K562 (cell line): Measurements from ENCODE around the gene CEP295NL. TPM values are rescaled to one million over a fixed set of nuclear protein-coding genes. Genes with fewer than 3 reads are reported as not detected.

Experiments
- ATAC-seq: fragments of 200-7000 bp; cut with Tn5 transposase; 3 replicates; pipeline ENCODE4 v1.9.1; 2020; ENCODE audit warnings: moderate library complexity
- BruUV-seq: library from RNA; stranded (reverse); fragments of 400-500 nt; replicated peaks from 2 replicates; lab custom pipeline; 2021; lab: Mats Ljungman, UMichigan
- CTCF ChIA-PET: fragments of 300-600 bp; formaldehyde crosslinking; extraction: SDS; loops from one replicate; lab custom pipeline; 2021; ENCODE audit warnings: low intra/inter-chr PET ratio; lab: Yijun Ruan, JAX
- POLR2A ChIA-PET: fragments of 300-600, 350-650 bp; sonication (Branson Sonifier 250); formaldehyde crosslinking; extraction: SDS; loops from one replicate; lab custom pipeline; 2021; ENCODE audit warnings: antibody characterized with exemption, inconsistent platforms; lab: Yijun Ruan, JAX
- DNase-seq, 4 experiments: peaks; one replicate each; pipeline versions ENCODE4 v3.0.0 to v3.0.0-alpha.2; 2011 to 2018; ENCODE audit warnings: low spot score in 3 of 4, mixed read lengths in 3 of 4; ENCODE audit errors: extremely low read depth in 1 of 4
- FAIRE-seq: peaks from 2 replicates; lab custom pipeline; 2011; peaks lifted over from hg19 to GRCh38; lab: Jason Lieb, UNC
- H2AFZ ChIP-seq: 2 replicates; pipeline ENCODE4 v1.6.0; 2011; ENCODE audit warnings: low read depth, low read length, control low read depth, inconsistent platforms
- H3K27ac ChIP-seq: fragments of 200-600 bp; 3 replicates; pipeline ENCODE4 v1.8.0; 2011; ENCODE audit warnings: low read depth, mild to moderate bottlenecking, control low read depth, inconsistent platforms, low read length, moderate library complexity, mixed read lengths; ENCODE audit errors: extremely low read depth
- H3K27me3 ChIP-seq, 2 experiments: fragments of 300-600 bp in 1 of 2; 2 replicates in 1 of 2; 3 replicates in 1 of 2; pipeline versions ENCODE4 v1.6.0 to v1.8.0; 2011; ENCODE audit warnings: inconsistent platforms in 2 of 2, low read length in 2 of 2, mild to moderate bottlenecking in 1 of 2, mixed read lengths in 1 of 2, moderate library complexity in 1 of 2; ENCODE audit not compliant: control insufficient read depth in 2 of 2, insufficient read depth in 2 of 2
- H3K36me3 ChIP-seq: fragments of 300-600 bp; 3 replicates; pipeline ENCODE4 v1.8.0; 2011; ENCODE audit warnings: mild to moderate bottlenecking, low read length, inconsistent platforms; ENCODE audit not compliant: control insufficient read depth, insufficient read depth
- H3K4me1 ChIP-seq, 2 experiments: fragments of 200-600 bp in 1 of 2; replicated peaks in 1 of 2; 2 replicates in 1 of 2; 3 replicates in 1 of 2; pipeline versions ENCODE4 v1.5.1 to v1.8.0; 2011; ENCODE audit warnings: inconsistent platforms in 2 of 2, low read length in 2 of 2, mild to moderate bottlenecking in 1 of 2, mixed read lengths in 1 of 2, moderate library complexity in 1 of 2; ENCODE audit not compliant: control insufficient read depth in 2 of 2, insufficient read depth in 2 of 2
- H3K4me2 ChIP-seq: 2 replicates; pipeline ENCODE4 v1.6.1; 2011; ENCODE audit warnings: low read length, control low read depth, inconsistent platforms, mixed read lengths; ENCODE audit not compliant: insufficient read depth
- H3K4me3 ChIP-seq: fragments of 200-600 bp; sonication (generic), shearing (Covaris generic); 2 replicates; pipeline ENCODE4 v1.5.1; 2016; ENCODE audit warnings: control low read depth, inconsistent platforms
- H3K79me2 ChIP-seq: fragments of 200-600 bp; 3 replicates; pipeline ENCODE4 v1.8.0; 2011; ENCODE audit warnings: low read length, inconsistent platforms; ENCODE audit not compliant: control insufficient read depth, insufficient read depth
- H3K9ac ChIP-seq, 2 experiments: 2 replicates each; pipeline versions ENCODE4 v1.6.0 to v1.6.1; 2011; ENCODE audit warnings: low read depth in 2 of 2, low read length in 2 of 2, control low read depth in 1 of 2, inconsistent platforms in 1 of 2, mild to moderate bottlenecking in 1 of 2, mixed read lengths in 1 of 2; ENCODE audit not compliant: insufficient read depth in 1 of 2
- H3K9me1 ChIP-seq: one replicate; pipeline ENCODE4 v1.6.0; 2011; ENCODE audit warnings: inconsistent platforms, mild to moderate bottlenecking, low read length, moderate library complexity; ENCODE audit not compliant: control insufficient read depth, insufficient read depth
- H3K9me3 ChIP-seq: replicated peaks from 2 replicates; pipeline ENCODE4 v1.5.1; 2011; ENCODE audit warnings: low read depth, low read length, inconsistent platforms; ENCODE audit not compliant: control insufficient read depth, insufficient read depth
- H4K20me1 ChIP-seq: replicated peaks from 2 replicates; pipeline ENCODE4 v1.6.1; 2011; ENCODE audit warnings: low read length, inconsistent platforms, mixed read lengths; ENCODE audit not compliant: control insufficient read depth, insufficient read depth
- E2F6 ChIP-seq, 2 experiments: IDR thresholded peaks; 2 replicates each; pipeline ENCODE4 v1.6.1; 2011; ENCODE audit warnings: borderline replicate concordance in 1 of 2, control low read depth in 1 of 2, low read depth in 1 of 2, low read length in 1 of 2, mild to moderate bottlenecking in 1 of 2, mixed read lengths in 1 of 2, moderate library complexity in 1 of 2; ENCODE audit not compliant: insufficient read depth in 1 of 2, insufficient read length in 1 of 2, poor library complexity in 1 of 2, severe bottlenecking in 1 of 2; ENCODE audit errors: extremely low read depth in 1 of 2
- ZC3H8 ChIP-seq: fragments of 450-650 bp; IDR thresholded peaks from 2 replicates; pipeline ENCODE4 v1.6.1; 2017
- WGBS: fragments of 100-300 bp; shearing (Covaris generic); methylation state at CpG from one replicate; pipeline ENCODE4 v1.1.6; 2016; ENCODE audit warnings: low coverage, mixed read lengths; ENCODE audit not compliant: insufficient coverage; ENCODE audit errors: missing lambda C conversion rate; 5-methylcytosine and 5-hydroxymethylcytosine counted together
- in situ Hi-C: fragments of 300-500 bp; cut with MboI; formaldehyde crosslinking; loops from 4 replicates; pipeline ENCODE4 v1.15.0; 2018; ENCODE audit warnings: inconsistent platforms, mixed read lengths
- intact Hi-C: fragments of 100-400 bp; cut with micrococcal nuclease; formaldehyde crosslinking; loops from 2 replicates; pipeline ENCODE4 v1.14.2; 2022
- polyA plus RNA-seq, 8 experiments: library from polyadenylated mRNA; depleted of rRNA in 4 of 8; stranded (reverse) in 5 of 8; unstranded in 3 of 8; fragments of >200 nt; fragmentation: Nextera tagmentation in 2 of 8; fragmentation: Illumina TruSeq in 1 of 8; extraction: Ambion mirVana in 2 of 8; extraction: Trizol in 1 of 8; gene quantifications; 2 replicates each; pipeline versions ENCODE4 v1.2.1 to v1.2.3, GENCODE V29; 2011 to 2014; ENCODE audit warnings: inconsistent platforms in 1 of 8, missing spikeins in 1 of 8
- total RNA-seq, 7 experiments: library from RNA; depleted of rRNA in 6 of 7; stranded (reverse); fragments of >200 nt in 6 of 7; fragmentation: Illumina TruSeq in 2 of 7; extraction: Trizol in 2 of 7; gene quantifications; 2 replicates each; pipeline versions ENCODE4 v1.2.1 to v1.2.3, GENCODE V29; 2011 to 2021; ENCODE audit warnings: low replicate concordance in 1 of 7

CEP295NL gene
- total and polyA plus RNA-seq, 9 of the 15 experiments (the other 6 are each of a cell fraction or from before 2014, with no cell fraction given) = not detected

- TF ChIP-seq E2F6 (IDR thresholded peaks at IDR 0.05; ENCODE audit: borderline replicate concordance in 1 of 2, extremely low read depth in 1 of 2, insufficient read depth in 1 of 2, insufficient read length in 1 of 2, low read depth in 1 of 2, low read length in 1 of 2, poor library complexity in 1 of 2, severe bottlenecking in 1 of 2) (peak in 1 of 2 experiments; percentile 81), ZC3H8 (no peak)
- Histone ChIP-seq H3K4me2 (no peak overlapping the region), H4K20me1 (peaks cover 19% of the 10 kb centered on the region), H3K27me3 (peaks cover 46 to 74% of the 10 kb centered on the region in 2 experiments; a peak in 4 of 5 replicates), H3K79me2 (no peaks in the 10 kb centered on the region), H3K9ac (no peak overlapping the region; a peak in 1 of 4 replicates), H3K9me3 (no peaks in the 10 kb centered on the region), H3K4me1 (peaks cover 0 to 13% of the 10 kb centered on the region in 2 experiments; a peak in 2 of 5 replicates), H2AFZ (no peak overlapping the region), H3K36me3 (no peaks in the 10 kb centered on the region), H3K4me3 (no peak overlapping the region), H3K27ac (no peak overlapping the region), H3K9me1 (no peaks in the 10 kb centered on the region)
- no TSS peak for BruUV-seq
- ATAC-seq (no peak), DNase-seq (no peak), FAIRE-seq (no peak)
- POLR2A ChIA-PET = no interaction called here
- intact Hi-C loops (no loop called here), in situ Hi-C loops (no loop called here)
- 42% methylated on average over 11 of the region's 64 CpGs for WGBS
- CTCF ChIA-PET = no interaction called here
Observed at GRCh38 chr17:78924481-78925151, 21.6 kb upstream of the CEP295NL start.
